ENCODE measurements around the gene HACL1. TPM values are rescaled to one million over a fixed set of nuclear protein-coding genes. Genes with fewer than 3 reads are reported as not detected.

The HACL1 gene
- total RNA-seq, 1 experiment from 2014 or later, result 44.9 TPM

GRCh38 chr3:15649341-15649740 lies 48.0 kb upstream of the HACL1 start (continued):
- TF ChIP-seq, protein P1, sequence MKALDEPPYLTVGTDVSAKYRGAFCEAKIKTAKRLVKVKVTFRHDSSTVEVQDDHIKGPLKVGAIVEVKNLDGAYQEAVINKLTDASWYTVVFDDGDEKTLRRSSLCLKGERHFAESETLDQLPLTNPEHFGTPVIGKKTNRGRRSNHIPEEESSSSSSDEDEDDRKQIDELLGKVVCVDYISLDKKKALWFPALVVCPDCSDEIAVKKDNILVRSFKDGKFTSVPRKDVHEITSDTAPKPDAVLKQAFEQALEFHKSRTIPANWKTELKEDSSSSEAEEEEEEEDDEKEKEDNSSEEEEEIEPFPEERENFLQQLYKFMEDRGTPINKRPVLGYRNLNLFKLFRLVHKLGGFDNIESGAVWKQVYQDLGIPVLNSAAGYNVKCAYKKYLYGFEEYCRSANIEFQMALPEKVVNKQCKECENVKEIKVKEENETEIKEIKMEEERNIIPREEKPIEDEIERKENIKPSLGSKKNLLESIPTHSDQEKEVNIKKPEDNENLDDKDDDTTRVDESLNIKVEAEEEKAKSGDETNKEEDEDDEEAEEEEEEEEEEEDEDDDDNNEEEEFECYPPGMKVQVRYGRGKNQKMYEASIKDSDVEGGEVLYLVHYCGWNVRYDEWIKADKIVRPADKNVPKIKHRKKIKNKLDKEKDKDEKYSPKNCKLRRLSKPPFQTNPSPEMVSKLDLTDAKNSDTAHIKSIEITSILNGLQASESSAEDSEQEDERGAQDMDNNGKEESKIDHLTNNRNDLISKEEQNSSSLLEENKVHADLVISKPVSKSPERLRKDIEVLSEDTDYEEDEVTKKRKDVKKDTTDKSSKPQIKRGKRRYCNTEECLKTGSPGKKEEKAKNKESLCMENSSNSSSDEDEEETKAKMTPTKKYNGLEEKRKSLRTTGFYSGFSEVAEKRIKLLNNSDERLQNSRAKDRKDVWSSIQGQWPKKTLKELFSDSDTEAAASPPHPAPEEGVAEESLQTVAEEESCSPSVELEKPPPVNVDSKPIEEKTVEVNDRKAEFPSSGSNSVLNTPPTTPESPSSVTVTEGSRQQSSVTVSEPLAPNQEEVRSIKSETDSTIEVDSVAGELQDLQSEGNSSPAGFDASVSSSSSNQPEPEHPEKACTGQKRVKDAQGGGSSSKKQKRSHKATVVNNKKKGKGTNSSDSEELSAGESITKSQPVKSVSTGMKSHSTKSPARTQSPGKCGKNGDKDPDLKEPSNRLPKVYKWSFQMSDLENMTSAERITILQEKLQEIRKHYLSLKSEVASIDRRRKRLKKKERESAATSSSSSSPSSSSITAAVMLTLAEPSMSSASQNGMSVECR (CRISPR knock-in tag; IDR thresholded peaks at IDR 0.05; ENCODE audit: borderline replicate concordance), result no peak
- no peak for TF ChIP-seq ZNF138 (CRISPR knock-in tag; conservative IDR thresholded peaks at IDR 0.05)
- TF ChIP-seq FOXK1 (CRISPR knock-in tag; IDR thresholded peaks at IDR 0.05), result no peak
- no peak for TF ChIP-seq ATF6 (CRISPR knock-in tag; IDR thresholded peaks at IDR 0.05)
- no peak for TF ChIP-seq ZNF219 (CRISPR knock-in tag; IDR thresholded peaks at IDR 0.05; ENCODE audit: borderline replicate concordance)
- TF ChIP-seq, protein P2, sequence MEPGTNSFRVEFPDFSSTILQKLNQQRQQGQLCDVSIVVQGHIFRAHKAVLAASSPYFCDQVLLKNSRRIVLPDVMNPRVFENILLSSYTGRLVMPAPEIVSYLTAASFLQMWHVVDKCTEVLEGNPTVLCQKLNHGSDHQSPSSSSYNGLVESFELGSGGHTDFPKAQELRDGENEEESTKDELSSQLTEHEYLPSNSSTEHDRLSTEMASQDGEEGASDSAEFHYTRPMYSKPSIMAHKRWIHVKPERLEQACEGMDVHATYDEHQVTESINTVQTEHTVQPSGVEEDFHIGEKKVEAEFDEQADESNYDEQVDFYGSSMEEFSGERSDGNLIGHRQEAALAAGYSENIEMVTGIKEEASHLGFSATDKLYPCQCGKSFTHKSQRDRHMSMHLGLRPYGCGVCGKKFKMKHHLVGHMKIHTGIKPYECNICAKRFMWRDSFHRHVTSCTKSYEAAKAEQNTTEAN (CRISPR knock-in tag; IDR thresholded peaks at IDR 0.05), result no peak
- TF ChIP-seq, protein P3, sequence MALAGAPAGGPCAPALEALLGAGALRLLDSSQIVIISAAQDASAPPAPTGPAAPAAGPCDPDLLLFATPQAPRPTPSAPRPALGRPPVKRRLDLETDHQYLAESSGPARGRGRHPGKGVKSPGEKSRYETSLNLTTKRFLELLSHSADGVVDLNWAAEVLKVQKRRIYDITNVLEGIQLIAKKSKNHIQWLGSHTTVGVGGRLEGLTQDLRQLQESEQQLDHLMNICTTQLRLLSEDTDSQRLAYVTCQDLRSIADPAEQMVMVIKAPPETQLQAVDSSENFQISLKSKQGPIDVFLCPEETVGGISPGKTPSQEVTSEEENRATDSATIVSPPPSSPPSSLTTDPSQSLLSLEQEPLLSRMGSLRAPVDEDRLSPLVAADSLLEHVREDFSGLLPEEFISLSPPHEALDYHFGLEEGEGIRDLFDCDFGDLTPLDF (CRISPR knock-in tag; IDR thresholded peaks at IDR 0.05), result no peak

DNA sequence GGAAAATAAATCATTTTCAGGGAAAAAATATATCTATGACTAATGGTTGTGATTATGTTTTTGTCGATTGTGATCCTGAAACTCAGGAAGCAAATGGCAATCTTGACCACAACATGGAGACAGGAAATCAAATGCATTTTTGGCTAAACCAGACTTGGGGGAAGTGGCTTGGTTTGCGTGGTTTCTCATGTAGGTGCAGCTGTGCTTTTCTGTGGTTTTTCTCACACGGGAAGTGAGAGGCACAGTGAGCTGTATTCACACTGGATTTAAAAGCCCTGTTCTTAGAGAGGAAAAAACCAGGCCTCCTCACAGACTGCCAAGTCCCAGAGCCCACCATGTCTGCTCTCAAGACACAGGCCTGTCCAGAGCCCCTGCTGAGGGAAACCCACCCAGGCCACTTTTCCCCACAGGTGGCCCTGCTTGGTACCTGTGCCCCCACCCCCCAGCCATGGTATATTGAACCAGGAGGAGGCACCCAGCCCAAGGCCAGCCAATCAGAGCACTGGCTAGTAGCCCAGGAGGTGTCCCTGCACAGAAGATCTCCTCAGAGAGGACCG lies 46.3 kb upstream of the HACL1 start:
- Mint-ChIP-seq H3K27me3 (ENCODE audit: low read depth) (no peaks in the 10 kb centered on the region; the same call in 1 of the 2 replicates), H3K9me3 (peaks cover 15% of the 10 kb centered on the region), H3K4me3 (no peak overlapping the region), H3K36me3 (peaks cover 37% of the 10 kb centered on the region), H3K4me1 (peaks cover 29% of the 10 kb centered on the region), H3K27ac (no peak overlapping the region)
- DNase-seq (ENCODE audit: low spot score) (no peak), ATAC-seq (no peak)
- ChIA-PET CTCF (no interaction called here), POLR2A (no interaction called here)
- no peak for TF ChIP-seq TEAD1 (CRISPR knock-in tag; IDR thresholded peaks at IDR 0.05)
- TF ChIP-seq ZNF219 (CRISPR knock-in tag; IDR thresholded peaks at IDR 0.05; ENCODE audit: borderline replicate concordance), result no peak
- TF ChIP-seq, protein P3 (CRISPR knock-in tag; IDR thresholded peaks at IDR 0.05), result no peak
- TF ChIP-seq NFATC4 (CRISPR knock-in tag; IDR thresholded peaks at IDR 0.05), result no peak
- no peak for TF ChIP-seq MLX (CRISPR knock-in tag; IDR thresholded peaks at IDR 0.05)
- no peak for TF ChIP-seq ESRRA (CRISPR knock-in tag; IDR thresholded peaks at IDR 0.05; ENCODE audit: borderline replicate concordance)
- no peak for TF ChIP-seq CBFB (CRISPR knock-in tag; IDR thresholded peaks at IDR 0.05; ENCODE audit: low read depth)
- no peak for TF ChIP-seq ZNF423 (CRISPR knock-in tag; IDR thresholded peaks at IDR 0.05)
- no peak for TF ChIP-seq SOX15 (CRISPR knock-in tag; IDR thresholded peaks at IDR 0.05)
- TF ChIP-seq CDX4 (CRISPR knock-in tag; IDR thresholded peaks at IDR 0.05; ENCODE audit: borderline replicate concordance), result no peak
- TF ChIP-seq, protein P4, sequence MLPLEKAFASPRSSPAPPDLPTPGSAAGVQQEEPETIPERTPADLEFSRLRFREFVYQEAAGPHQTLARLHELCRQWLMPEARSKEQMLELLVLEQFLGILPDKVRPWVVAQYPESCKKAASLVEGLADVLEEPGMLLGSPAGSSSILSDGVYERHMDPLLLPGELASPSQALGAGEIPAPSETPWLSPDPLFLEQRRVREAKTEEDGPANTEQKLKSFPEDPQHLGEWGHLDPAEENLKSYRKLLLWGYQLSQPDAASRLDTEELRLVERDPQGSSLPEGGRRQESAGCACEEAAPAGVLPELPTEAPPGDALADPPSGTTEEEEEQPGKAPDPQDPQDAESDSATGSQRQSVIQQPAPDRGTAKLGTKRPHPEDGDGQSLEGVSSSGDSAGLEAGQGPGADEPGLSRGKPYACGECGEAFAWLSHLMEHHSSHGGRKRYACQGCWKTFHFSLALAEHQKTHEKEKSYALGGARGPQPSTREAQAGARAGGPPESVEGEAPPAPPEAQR (CRISPR knock-in tag; IDR thresholded peaks at IDR 0.05), result no peak
- no peak for TF ChIP-seq ATF1 (CRISPR knock-in tag; IDR thresholded peaks at IDR 0.05)
- TF ChIP-seq JUN (CRISPR knock-in tag; IDR thresholded peaks at IDR 0.05), result no peak
- no peak for TF ChIP-seq MAX (CRISPR knock-in tag; IDR thresholded peaks at IDR 0.05)
- no peak for TF ChIP-seq PREB (CRISPR knock-in tag; IDR thresholded peaks at IDR 0.05; ENCODE audit: borderline replicate concordance)
- no peak for TF ChIP-seq NR2C2 (CRISPR knock-in tag; IDR thresholded peaks at IDR 0.05)

Measured in WTC11 (cell line).